Astrocyte of the spinal cord (primary cell): Measurements from ENCODE around the gene MAPK11.

Source experiments
- DNase-seq: peaks from one replicate; pipeline ENCODE4 v3.0.0; 2011; ENCODE audit warnings: low read depth, low spot score
- H3K4me3 ChIP-seq: 2 replicates; pipeline ENCODE4 v1.5.1; 2011; ENCODE audit warnings: low read depth, mild to moderate bottlenecking, low read length, moderate library complexity
- in situ Hi-C: cut with HindIII; loops from 2 replicates; pipeline ENCODE4 v1.10.0; 2017; ENCODE audit warnings: low sequenced_read_pairs
- TF ChIP-seq, protein P1 (sequence below): IDR thresholded peaks from 2 replicates; pipeline ENCODE4 v1.5.1; 2012; ENCODE audit warnings: low read depth, mild to moderate bottlenecking, low read length, inconsistent platforms

The MAPK11 gene

DNA sequence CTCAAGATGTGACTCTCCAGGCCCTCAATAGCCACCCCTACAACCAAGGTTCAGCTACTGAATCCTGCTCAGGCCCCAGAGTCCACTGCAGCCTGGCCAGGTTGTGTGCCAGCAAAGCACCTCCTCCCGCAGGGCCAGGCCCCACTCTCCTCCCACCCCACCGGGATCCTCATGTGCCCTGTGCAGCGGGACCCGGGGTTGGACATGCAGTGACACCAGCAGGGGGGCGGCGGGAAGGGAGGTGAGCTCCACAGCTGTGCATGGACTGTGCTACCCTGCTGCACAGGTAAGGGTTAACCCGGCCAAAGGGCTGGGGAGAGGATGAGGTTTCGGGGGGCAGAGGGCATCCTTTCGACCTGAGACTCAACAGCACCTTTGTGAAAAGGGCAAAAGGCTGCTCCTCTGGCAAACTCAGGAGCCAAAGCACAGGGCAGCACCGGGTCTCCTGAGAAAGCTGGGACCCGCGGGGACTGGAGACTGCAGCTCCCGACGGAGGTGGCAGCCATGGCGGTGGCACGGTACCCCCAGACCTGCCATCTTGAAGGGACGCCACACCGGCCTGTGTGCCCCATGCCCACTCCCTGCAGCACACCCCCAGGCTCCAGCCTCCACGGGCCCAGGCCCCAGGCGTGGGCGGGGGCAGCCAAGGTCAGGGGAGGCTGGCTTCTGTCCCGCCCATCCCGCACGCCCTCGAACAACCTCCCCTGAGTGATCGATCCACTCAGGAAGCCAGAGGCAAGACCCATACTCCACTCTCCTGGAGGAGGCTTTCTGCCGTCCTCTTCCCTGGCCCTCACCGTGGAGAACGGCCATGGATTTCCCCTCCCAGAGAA is 26.7 kb upstream of the MAPK11 start:
- DNase-seq = no peak
- no peak overlapping the region for H3K4me3 ChIP-seq
- TF ChIP-seq, protein P1, sequence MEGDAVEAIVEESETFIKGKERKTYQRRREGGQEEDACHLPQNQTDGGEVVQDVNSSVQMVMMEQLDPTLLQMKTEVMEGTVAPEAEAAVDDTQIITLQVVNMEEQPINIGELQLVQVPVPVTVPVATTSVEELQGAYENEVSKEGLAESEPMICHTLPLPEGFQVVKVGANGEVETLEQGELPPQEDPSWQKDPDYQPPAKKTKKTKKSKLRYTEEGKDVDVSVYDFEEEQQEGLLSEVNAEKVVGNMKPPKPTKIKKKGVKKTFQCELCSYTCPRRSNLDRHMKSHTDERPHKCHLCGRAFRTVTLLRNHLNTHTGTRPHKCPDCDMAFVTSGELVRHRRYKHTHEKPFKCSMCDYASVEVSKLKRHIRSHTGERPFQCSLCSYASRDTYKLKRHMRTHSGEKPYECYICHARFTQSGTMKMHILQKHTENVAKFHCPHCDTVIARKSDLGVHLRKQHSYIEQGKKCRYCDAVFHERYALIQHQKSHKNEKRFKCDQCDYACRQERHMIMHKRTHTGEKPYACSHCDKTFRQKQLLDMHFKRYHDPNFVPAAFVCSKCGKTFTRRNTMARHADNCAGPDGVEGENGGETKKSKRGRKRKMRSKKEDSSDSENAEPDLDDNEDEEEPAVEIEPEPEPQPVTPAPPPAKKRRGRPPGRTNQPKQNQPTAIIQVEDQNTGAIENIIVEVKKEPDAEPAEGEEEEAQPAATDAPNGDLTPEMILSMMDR = no peak
- in situ Hi-C loops = no loop called here

DNA sequence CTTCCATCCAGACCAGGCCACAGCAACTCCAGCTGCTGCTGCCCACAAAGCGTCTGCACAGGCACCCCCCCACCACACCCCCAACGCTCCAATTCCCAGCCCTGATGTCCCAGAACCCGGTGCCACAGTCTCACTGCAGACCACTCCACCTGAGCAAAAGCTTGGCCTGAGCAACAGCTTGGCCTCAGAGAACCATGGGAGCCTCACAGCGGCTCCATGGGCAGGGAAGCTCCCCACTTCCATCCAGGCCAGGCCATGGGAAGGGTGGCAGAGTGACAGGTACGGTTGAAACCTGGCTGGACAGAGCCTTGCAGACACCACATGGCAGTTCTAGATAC is 24.1 kb upstream of the MAPK11 start:
- H3K4me3 ChIP-seq = no peak overlapping the region
- TF ChIP-seq, protein P1 = no peak
- in situ Hi-C loops = no loop called here
- DNase-seq = no peak

DNA sequence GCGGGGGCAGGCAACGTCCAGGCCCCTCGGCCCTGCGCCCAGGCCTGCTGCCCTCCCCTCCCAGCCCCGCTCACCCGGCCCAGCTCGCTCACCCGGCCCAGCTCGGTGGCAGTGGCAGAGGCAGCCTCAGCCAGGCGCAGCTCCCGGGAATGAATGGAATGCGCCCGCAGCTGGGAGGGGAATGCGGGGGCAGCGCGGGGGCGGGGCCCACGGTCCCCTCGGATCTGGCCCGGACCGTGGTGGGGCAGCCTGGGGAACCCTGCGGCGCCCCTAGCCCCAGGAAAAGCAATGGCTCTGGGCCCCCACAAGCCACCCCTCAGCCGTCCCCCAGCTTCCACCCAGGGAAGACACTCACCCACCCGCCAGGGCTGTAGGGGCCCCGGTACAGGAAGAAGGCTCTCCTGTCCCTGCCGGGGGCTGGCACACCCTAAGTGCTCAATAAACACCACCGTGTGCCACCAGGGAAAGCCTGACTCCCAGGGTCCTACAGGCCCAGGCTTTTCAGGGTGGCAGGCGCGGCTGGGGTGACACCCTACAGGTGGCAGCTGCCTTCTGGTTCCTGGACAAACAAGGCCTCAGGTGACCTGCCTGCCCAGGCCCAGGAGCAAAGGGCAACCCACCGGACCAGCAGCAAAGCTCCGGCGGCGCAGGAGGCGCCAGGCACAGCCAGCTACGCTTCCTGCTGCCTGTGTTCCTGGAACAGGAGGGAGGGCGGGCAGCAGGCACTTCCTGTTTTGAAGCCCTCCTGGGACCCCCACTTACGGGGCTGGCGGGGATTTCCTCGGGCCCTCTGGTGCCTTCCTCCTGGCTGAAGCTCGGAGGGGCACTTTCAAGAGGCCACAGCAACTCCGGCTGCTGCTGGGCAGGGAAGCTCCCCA is 23.5 kb upstream of the MAPK11 start:
- no peak overlapping the region for H3K4me3 ChIP-seq
- peak; percentile 65 for DNase-seq
- TF ChIP-seq, protein P1 = no peak
- in situ Hi-C loops = no loop called here

DNA sequence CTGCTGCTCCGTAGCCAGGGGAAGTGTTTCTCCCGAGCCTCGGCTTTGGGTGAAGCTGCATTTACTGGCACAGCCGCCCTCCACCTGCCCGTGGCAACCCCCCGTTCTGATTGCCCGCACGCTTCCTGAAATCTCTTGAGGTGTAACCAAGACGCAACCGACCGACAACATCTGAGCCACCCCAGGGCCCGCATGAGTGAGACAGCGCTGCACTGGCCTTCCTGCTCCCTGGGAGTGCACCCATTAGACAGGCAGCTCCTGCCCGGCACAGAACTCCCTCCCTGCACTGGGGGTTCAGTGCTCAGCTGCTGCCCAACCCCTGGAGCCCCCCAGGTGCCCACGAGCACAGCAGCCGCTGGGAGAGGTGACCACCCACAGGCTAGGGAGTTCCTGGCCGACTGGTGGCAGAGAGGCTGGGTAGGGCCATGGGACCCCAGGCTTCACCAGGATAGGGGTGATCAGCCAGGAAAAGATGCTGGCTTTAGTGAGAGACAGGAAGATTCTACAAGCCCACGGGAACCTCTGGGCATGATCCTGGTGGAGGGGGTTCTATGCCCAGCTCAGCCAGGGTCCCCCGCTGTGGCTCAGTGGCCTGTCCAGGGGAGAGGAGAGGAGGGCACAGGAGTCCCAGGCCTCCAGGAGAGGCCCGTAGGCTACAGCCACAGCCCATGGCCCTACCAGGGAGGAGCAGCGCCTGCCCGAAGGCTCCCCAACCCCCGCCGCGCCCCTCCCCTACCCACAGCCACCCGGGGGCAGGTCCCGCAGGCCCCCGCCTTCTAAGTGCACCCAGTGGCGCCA is 22.7 kb upstream of the MAPK11 start:
- TF ChIP-seq, protein P1 = no peak
- DNase-seq = no peak
- H3K4me3 ChIP-seq = peak overlapping the region; percentile 13

DNA sequence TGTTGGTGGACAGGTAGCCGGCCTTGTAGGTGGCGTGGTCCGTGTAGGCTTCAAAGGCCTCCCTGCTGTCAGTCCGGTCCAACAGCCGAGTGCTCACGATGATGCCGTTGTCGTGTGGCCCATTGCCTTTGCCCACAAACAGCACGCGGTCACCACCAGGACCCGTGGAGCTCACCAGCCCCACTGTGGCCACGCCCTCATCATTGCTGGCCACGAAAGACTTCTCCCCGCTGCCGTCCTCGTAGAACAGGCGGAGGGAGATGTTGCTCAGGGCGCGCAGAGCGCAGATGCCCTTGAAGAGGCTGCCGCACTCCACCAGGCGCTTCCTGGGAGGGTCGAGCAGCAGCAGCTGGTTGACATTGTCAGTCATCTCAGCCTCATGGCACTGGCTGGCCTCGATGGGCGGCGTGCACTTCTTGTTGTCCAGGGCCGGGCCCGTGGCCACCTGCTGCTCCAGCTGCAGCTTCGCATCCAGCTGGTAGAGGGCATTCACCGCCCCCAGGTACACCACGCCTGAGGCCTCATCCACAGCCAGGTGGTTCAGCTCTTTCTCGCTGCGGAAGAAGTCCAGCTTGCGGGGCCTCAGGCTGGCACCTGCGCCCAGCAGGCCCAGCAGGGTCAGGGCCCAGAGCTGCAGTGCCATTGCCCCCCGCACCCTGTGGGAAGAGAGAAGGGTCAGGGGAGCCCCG is 19.9 kb upstream of the MAPK11 start:
- in situ Hi-C loops = no loop called here
- TF ChIP-seq, protein P1 = no peak
- DNase-seq = no peak
- H3K4me3 ChIP-seq = no peak overlapping the region

More for the DNA sequence above, 22.7 kb upstream of the MAPK11 start:
- in situ Hi-C loops = no loop called here
